DOHH2 (cell line): ENCODE measurements around the gene GTF2H1.

Source experiments
- H3F3A ChIP-seq: fragments of 200-600 bp; sonication (generic), shearing (Covaris generic); 2 replicates; pipeline ENCODE4 v1.6.0; 2016; ENCODE audit warnings: antibody characterized with exemption, mild to moderate bottlenecking; ENCODE audit not compliant: control insufficient read depth, insufficient read depth
- H3K27ac ChIP-seq: fragments of 200-600 bp; sonication (generic); 2 replicates; pipeline ENCODE4 v1.5.1; 2014; ENCODE audit warnings: low read depth, mild to moderate bottlenecking, low read length, moderate library complexity
- H3K27me3 ChIP-seq: fragments of 200-600 bp; sonication (generic); 2 replicates; pipeline ENCODE4 v1.6.1; 2014; ENCODE audit warnings: mild to moderate bottlenecking, low read length, mixed read lengths; ENCODE audit not compliant: control insufficient read depth
- H3K36me3 ChIP-seq: fragments of 200-600 bp; sonication (generic); 2 replicates; pipeline ENCODE4 v1.6.1; 2014; ENCODE audit warnings: mild to moderate bottlenecking, low read length, moderate library complexity, mixed read lengths; ENCODE audit not compliant: control insufficient read depth
- H3K4me1 ChIP-seq: fragments of 200-600 bp; sonication (generic); 2 replicates; pipeline ENCODE4 v1.6.1; 2014; ENCODE audit warnings: mild to moderate bottlenecking, low read length, mixed read lengths; ENCODE audit not compliant: control insufficient read depth
- H3K4me2 ChIP-seq: fragments of 200-600 bp; sonication (generic); 2 replicates; pipeline ENCODE4 v1.6.0; 2014; ENCODE audit warnings: mild to moderate bottlenecking, low read length, moderate library complexity
- H3K4me3 ChIP-seq: fragments of 200-600 bp; sonication (generic); 2 replicates; pipeline ENCODE4 v1.5.1; 2014; ENCODE audit warnings: mild to moderate bottlenecking, low read length, mixed read lengths
- H3K79me2 ChIP-seq: fragments of 200-600 bp; sonication (generic); 2 replicates; pipeline ENCODE4 v1.6.1; 2014; ENCODE audit warnings: mild to moderate bottlenecking, low read length, mixed read lengths; ENCODE audit not compliant: control insufficient read depth
- H3K9me2 ChIP-seq: fragments of 200-600 bp; sonication (generic); replicated peaks from 2 replicates; pipeline ENCODE4 v1.6.1; 2014; ENCODE audit warnings: mild to moderate bottlenecking, low read length, mixed read lengths; ENCODE audit not compliant: control insufficient read depth
- H3K9me3 ChIP-seq: fragments of 200-600 bp; sonication (generic); 2 replicates; pipeline ENCODE4 v1.6.1; 2014; ENCODE audit warnings: antibody characterized with exemption, low read length, mixed read lengths; ENCODE audit not compliant: control insufficient read depth, insufficient read depth
- H4K20me1 ChIP-seq: fragments of 200-600 bp; sonication (generic); 2 replicates; pipeline ENCODE4 v1.6.0; 2014; ENCODE audit warnings: low read depth, mild to moderate bottlenecking, antibody characterized with exemption, low read length, moderate library complexity; ENCODE audit not compliant: control insufficient read depth, insufficient read depth
- EZH2phosphoT487 ChIP-seq: fragments of 200-600 bp; sonication (generic); IDR thresholded peaks from 2 replicates; pipeline ENCODE4 v1.6.1; 2017; ENCODE audit warnings: borderline replicate concordance, mild to moderate bottlenecking, antibody characterized with exemption, low read length, moderate library complexity, mixed read lengths
- TF ChIP-seq, protein P1 (sequence below): fragments of 200-600 bp; sonication (generic); IDR thresholded peaks from one replicate; pipeline ENCODE4 v1.5.1; 2014; ENCODE audit warnings: antibody characterized with exemption, mild to moderate bottlenecking, low read depth, low read length; ENCODE audit not compliant: poor library complexity, severe bottlenecking

The GTF2H1 gene

DNA sequence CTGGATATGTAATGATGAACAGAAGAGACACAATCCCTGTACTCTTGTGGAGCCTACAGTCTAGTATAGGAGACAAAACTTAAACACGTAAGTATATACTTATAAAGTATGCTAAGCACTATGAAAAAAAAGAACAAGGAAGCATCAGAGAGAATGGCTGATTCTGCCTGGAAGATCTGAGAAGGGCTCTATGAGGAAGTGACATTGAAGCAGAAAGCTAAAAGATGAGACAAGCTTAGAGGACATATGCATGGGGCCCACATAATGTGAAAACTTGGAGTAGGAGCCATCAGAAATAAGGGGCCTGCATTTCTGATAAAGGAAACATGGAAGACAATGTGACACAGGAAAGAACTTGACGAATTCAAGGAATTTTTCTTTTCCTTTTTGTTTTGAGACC lies 39.7 kb upstream of the GTF2H1 start:
- H3K27me3 ChIP-seq: no peaks in the 10 kb centered on the region
- H3K79me2 ChIP-seq: no peaks in the 10 kb centered on the region
- no peaks in the 10 kb centered on the region for H4K20me1 ChIP-seq
- H3K4me2 ChIP-seq: no peak overlapping the region
- no peaks in the 10 kb centered on the region for H3K9me3 ChIP-seq
- H3K9me2 ChIP-seq: no peaks in the 10 kb centered on the region
- no peak overlapping the region for H3K27ac ChIP-seq
- peaks cover 9% of the 10 kb centered on the region for H3K4me1 ChIP-seq
- TF ChIP-seq, protein P1, sequence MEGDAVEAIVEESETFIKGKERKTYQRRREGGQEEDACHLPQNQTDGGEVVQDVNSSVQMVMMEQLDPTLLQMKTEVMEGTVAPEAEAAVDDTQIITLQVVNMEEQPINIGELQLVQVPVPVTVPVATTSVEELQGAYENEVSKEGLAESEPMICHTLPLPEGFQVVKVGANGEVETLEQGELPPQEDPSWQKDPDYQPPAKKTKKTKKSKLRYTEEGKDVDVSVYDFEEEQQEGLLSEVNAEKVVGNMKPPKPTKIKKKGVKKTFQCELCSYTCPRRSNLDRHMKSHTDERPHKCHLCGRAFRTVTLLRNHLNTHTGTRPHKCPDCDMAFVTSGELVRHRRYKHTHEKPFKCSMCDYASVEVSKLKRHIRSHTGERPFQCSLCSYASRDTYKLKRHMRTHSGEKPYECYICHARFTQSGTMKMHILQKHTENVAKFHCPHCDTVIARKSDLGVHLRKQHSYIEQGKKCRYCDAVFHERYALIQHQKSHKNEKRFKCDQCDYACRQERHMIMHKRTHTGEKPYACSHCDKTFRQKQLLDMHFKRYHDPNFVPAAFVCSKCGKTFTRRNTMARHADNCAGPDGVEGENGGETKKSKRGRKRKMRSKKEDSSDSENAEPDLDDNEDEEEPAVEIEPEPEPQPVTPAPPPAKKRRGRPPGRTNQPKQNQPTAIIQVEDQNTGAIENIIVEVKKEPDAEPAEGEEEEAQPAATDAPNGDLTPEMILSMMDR: no peak
- TF ChIP-seq EZH2phosphoT487: no peak
- H3K4me3 ChIP-seq: no peak overlapping the region
- no peaks in the 10 kb centered on the region for H3F3A ChIP-seq
- peaks cover 76% of the 10 kb centered on the region for H3K36me3 ChIP-seq

DNA sequence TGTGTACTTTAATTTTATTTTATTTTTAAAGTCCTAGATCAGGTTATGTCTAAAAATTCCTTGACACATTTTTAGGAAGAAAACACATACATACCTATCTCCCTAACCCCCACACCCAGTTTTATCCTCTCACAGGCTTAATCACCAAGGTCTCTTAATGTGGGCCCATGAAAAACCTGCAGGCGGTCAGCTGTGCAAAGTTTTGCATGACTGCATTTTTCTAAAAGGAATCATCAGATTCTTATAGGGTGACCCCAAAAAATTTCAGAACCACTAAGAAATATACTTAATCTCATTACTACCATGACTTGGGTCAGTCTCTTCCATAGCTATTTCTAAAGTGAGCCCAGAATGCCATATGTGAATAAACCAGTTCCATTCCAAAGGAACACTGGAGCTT lies 36.5 kb upstream of the GTF2H1 start:
- Histone ChIP-seq H4K20me1 (no peaks in the 10 kb centered on the region), H3K27me3 (no peaks in the 10 kb centered on the region), H3K9me2 (no peaks in the 10 kb centered on the region), H3K4me2 (no peak overlapping the region), H3F3A (no peaks in the 10 kb centered on the region), H3K9me3 (no peaks in the 10 kb centered on the region), H3K4me1 (peaks cover 4% of the 10 kb centered on the region), H3K79me2 (no peaks in the 10 kb centered on the region), H3K36me3 (peaks cover 77% of the 10 kb centered on the region), H3K4me3 (no peak overlapping the region), H3K27ac (no peak overlapping the region)
- TF ChIP-seq EZH2phosphoT487: no peak
- TF ChIP-seq, protein P1: no peak

DNA sequence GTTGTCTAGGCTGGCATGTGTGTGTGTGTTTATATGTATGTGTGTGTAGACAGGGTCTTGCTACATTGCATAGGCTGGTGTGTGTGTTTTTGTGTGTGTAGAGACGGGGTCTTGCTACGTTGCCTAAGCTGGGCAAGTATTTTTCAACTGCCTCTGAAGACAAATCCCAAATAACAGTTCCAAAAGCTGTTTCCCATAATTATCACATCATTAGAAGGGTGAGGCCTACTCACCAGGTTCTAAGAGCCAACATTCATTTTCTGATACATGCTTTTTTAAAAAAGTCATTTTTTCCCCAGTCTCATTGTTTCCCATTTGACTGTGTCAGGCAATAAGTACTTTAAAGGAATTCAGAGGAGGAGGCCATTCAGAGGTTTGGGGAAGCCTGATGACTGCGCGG lies 33.5 kb upstream of the GTF2H1 start:
- Histone ChIP-seq H3K4me3 (no peak overlapping the region), H3K27me3 (no peaks in the 10 kb centered on the region), H3K27ac (no peak overlapping the region), H3K4me2 (no peak overlapping the region), H3K9me2 (no peaks in the 10 kb centered on the region), H3F3A (no peaks in the 10 kb centered on the region), H4K20me1 (no peaks in the 10 kb centered on the region), H3K9me3 (no peaks in the 10 kb centered on the region), H3K79me2 (no peaks in the 10 kb centered on the region), H3K4me1 (no peaks in the 10 kb centered on the region), H3K36me3 (peaks cover 78% of the 10 kb centered on the region)
- TF ChIP-seq EZH2phosphoT487: no peak
- TF ChIP-seq, protein P1: no peak

DNA sequence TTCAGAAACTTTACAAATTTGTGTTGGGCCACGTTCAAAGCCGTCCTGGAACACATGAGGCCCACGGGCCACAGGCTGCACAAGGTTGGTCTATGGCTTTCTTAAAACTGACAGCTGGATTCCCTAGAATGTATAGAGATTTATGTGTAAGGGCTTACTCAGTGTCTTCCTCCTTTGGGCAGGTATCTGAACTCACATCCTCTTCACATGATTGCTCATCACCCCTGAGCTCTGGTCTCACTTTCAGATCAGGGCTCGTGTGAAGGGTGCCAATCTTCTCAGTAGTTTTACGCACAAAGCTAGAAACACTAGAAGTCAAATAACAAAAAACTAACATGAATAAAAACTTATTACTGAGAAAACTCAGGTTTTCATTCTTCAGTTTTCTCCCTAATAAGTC lies 27.5 kb upstream of the GTF2H1 start:
- Histone ChIP-seq H3K4me1 (no peaks in the 10 kb centered on the region), H3F3A (no peaks in the 10 kb centered on the region), H4K20me1 (no peaks in the 10 kb centered on the region), H3K9me2 (no peaks in the 10 kb centered on the region), H3K9me3 (no peaks in the 10 kb centered on the region), H3K27me3 (no peaks in the 10 kb centered on the region), H3K27ac (no peak overlapping the region), H3K4me2 (no peak overlapping the region), H3K4me3 (no peak overlapping the region), H3K79me2 (no peaks in the 10 kb centered on the region), H3K36me3 (peaks cover 82% of the 10 kb centered on the region)
- no peak for TF ChIP-seq EZH2phosphoT487
- TF ChIP-seq, protein P1: no peak
